Gastrocnemius medialis (tissue), 4 donors: ENCODE data around the gene LINS1. TPM values are rescaled to one million over a fixed set of nuclear protein-coding genes. Genes with fewer than 3 reads are reported as not detected.

ENCODE experiments used
- ATAC-seq, 2 donors: fragments of 150-250 bp; one replicate each; pipeline ENCODE4 v1.9.1; 2016
- DNase-seq, 2 donors: peaks; one replicate each; pipeline ENCODE4 v3.0.0-alpha.2; 2019
- H3K27ac ChIP-seq, 4 donors: fragments of 200-600 bp; sonication (generic); 1 replicate in 1 of 4; 2 replicates in 3 of 4; pipeline ENCODE4 v1.5.1; 2016 to 2018; ENCODE audit warnings: mild to moderate bottlenecking in 2 of 4, moderate library complexity in 1 of 4
- H3K27me3 ChIP-seq, 3 donors: fragments of 200-600 bp; sonication (generic) in 2 of 3; 1 replicate in 1 of 3; 2 replicates in 2 of 3; pipeline versions ENCODE4 v1.5.1 to v1.6.0; 2016 to 2019; ENCODE audit warnings: mild to moderate bottlenecking in 1 of 3, moderate library complexity in 1 of 3
- H3K36me3 ChIP-seq, 2 donors: fragments of 200-600 bp; sonication (generic) in 1 of 2; one replicate each; pipeline ENCODE4 v1.5.1; 2017 to 2018
- H3K4me1 ChIP-seq, 2 donors: fragments of 200-600 bp; sonication (generic) in 1 of 2; one replicate each; pipeline ENCODE4 v1.5.1; 2016 to 2017; ENCODE audit warnings: mild to moderate bottlenecking in 2 of 2
- H3K4me3 ChIP-seq, 4 donors: fragments of 200-600 bp; sonication (generic) in 3 of 4; 1 replicate in 1 of 4; 2 replicates in 3 of 4; pipeline ENCODE4 v1.5.1; 2016 to 2019; ENCODE audit warnings: mild to moderate bottlenecking in 2 of 4
- H3K9me3 ChIP-seq, 3 donors: fragments of 200-600 bp; sonication (generic) in 2 of 3; 1 replicate in 1 of 3; 2 replicates in 2 of 3; pipeline ENCODE4 v1.5.1; 2016 to 2019
- CTCF ChIP-seq, 5 experiments: fragments of 450-650 bp in 3 of 5; fragments of 200-600 bp in 2 of 5; sonication (generic) in 2 of 5; IDR thresholded peaks in 4 of 5; conservative IDR thresholded peaks in 1 of 5; 1 replicate in 4 of 5; 2 replicates in 1 of 5; pipeline ENCODE4 v1.5.1; 2016 to 2019; ENCODE audit warnings: antibody characterized with exemption in 5 of 5, mild to moderate bottlenecking in 3 of 5, moderate library complexity in 3 of 5
- POLR2A ChIP-seq, 2 donors: fragments of 450-650 bp; IDR thresholded peaks; one replicate each; pipeline ENCODE4 v1.6.1; 2017; ENCODE audit warnings: antibody characterized with exemption in 2 of 2, mild to moderate bottlenecking in 2 of 2, moderate library complexity in 2 of 2
- in situ Hi-C, 4 donors: fragments of 200-750 bp; cut with MboI; loops; one replicate each; pipeline versions ENCODE4 v1.15.0 to v1.8.0; 2017; ENCODE audit warnings: low sequenced_read_pairs in 4 of 4
- intact Hi-C: fragments of 100-400 bp; cut with DNase I; formaldehyde crosslinking; loops from one replicate; pipeline ENCODE4 v1.15.1; 2023; ENCODE audit warnings: low total_unique reads
- total RNA-seq, 4 donors: library from RNA; depleted of rRNA; stranded (reverse); fragments of >200 nt; gene quantifications; one replicate each; pipeline versions ENCODE4 v1.1.0 to v1.2.3, GENCODE V29; 2016

Gene LINS1
- total RNA-seq, 4 donors from 2014 or later, result 3.2 to 11.9 (median 10.3) TPM

GRCh38 chr15:100553468-100553867, 48.5 kb downstream of the LINS1 start:
- intact Hi-C loops (no loop called here), in situ Hi-C loops (loop anchor here (25.0 kb wide), 3 partner anchors 116 to 641 kb away; no protein-coding TSS in a partner anchor)
- no peak overlapping the region for H3K4me3 ChIP-seq
- TF ChIP-seq POLR2A (IDR thresholded peaks at IDR 0.05), result no peak
- no peak for TF ChIP-seq CTCF (IDR thresholded peaks at IDR 0.05 in 4 of 5, conservative IDR thresholded peaks at IDR 0.05 in 1 of 5)
- DNase-seq, result no peak
- no peaks in the 10 kb centered on the region for H3K9me3 ChIP-seq
- no peaks in the 10 kb centered on the region for H3K36me3 ChIP-seq
- H3K27me3 ChIP-seq, result no peaks in the 10 kb centered on the region
- H3K27ac ChIP-seq, result no peak overlapping the region
- no peaks in the 10 kb centered on the region for H3K4me1 ChIP-seq
- ATAC-seq, result no peak

- Histone ChIP-seq H3K4me1 (no peaks in the 10 kb centered on the region), H3K36me3 (no peaks in the 10 kb centered on the region), H3K4me3 (no peak overlapping the region), H3K9me3 (no peaks in the 10 kb centered on the region), H3K27me3 (peaks cover 0 to 9% (median 0%) of the 10 kb centered on the region in 3 donors), H3K27ac (no peak overlapping the region)
- ATAC-seq (no peak), DNase-seq (no peak)
- intact Hi-C loops, result no loop called here
- TF ChIP-seq CTCF (IDR thresholded peaks at IDR 0.05 in 4 of 5, conservative IDR thresholded peaks at IDR 0.05 in 1 of 5) (no peak), POLR2A (IDR thresholded peaks at IDR 0.05) (no peak)
- in situ Hi-C loops, result no loop called here
These were observed 54.0 kb downstream of the LINS1 start for GRCh38 chr15:100547961-100548360.

- intact Hi-C loops (no loop called here), in situ Hi-C loops (no loop called here)
- ATAC-seq (no peak), DNase-seq (no peak)
- no peak overlapping the region for H3K27ac ChIP-seq
- H3K9me3 ChIP-seq, result no peaks in the 10 kb centered on the region
- peaks cover 0 to 9% (median 0%) of the 10 kb centered on the region in 3 donors for H3K27me3 ChIP-seq
- no peaks in the 10 kb centered on the region for H3K4me1 ChIP-seq
- H3K36me3 ChIP-seq, result no peaks in the 10 kb centered on the region
- no peak overlapping the region for H3K4me3 ChIP-seq
- TF ChIP-seq CTCF (IDR thresholded peaks at IDR 0.05 in 4 of 5, conservative IDR thresholded peaks at IDR 0.05 in 1 of 5) (no peak), POLR2A (IDR thresholded peaks at IDR 0.05) (no peak)
These were observed 57.0 kb downstream of the LINS1 start for GRCh38 chr15:100544946-100545345.

GRCh38 chr15:100544338-100544841, 57.6 kb downstream of the LINS1 start:
- in situ Hi-C loops, result no loop called here
- TF ChIP-seq CTCF (IDR thresholded peaks at IDR 0.05 in 4 of 5, conservative IDR thresholded peaks at IDR 0.05 in 1 of 5) (no peak), POLR2A (IDR thresholded peaks at IDR 0.05) (no peak)
- Histone ChIP-seq H3K27me3 (peaks cover 0 to 9% (median 0%) of the 10 kb centered on the region in 3 donors), H3K9me3 (no peaks in the 10 kb centered on the region), H3K4me1 (no peaks in the 10 kb centered on the region), H3K36me3 (no peaks in the 10 kb centered on the region), H3K4me3 (no peak overlapping the region), H3K27ac (no peak overlapping the region)
- ATAC-seq (no peak), DNase-seq (no peak)
- intact Hi-C loops, result no loop called here

GRCh38 chr15:100542290-100542689, 59.7 kb downstream of the LINS1 start:
- ATAC-seq (no peak), DNase-seq (no peak)
- H3K4me1 ChIP-seq, result no peaks in the 10 kb centered on the region
- no peaks in the 10 kb centered on the region for H3K36me3 ChIP-seq
- in situ Hi-C loops (no loop called here), intact Hi-C loops (no loop called here)
- H3K27me3 ChIP-seq, result peaks cover 0 to 9% (median 0%) of the 10 kb centered on the region in 3 donors
- H3K9me3 ChIP-seq, result no peaks in the 10 kb centered on the region
- TF ChIP-seq POLR2A (IDR thresholded peaks at IDR 0.05), result no peak
- no peak for TF ChIP-seq CTCF (IDR thresholded peaks at IDR 0.05 in 4 of 5, conservative IDR thresholded peaks at IDR 0.05 in 1 of 5)
- no peak overlapping the region for H3K27ac ChIP-seq
- H3K4me3 ChIP-seq, result no peak overlapping the region
